AG04450 (cell line): ENCODE measurements around the gene KLHL29. TPM values are rescaled to one million over a fixed set of nuclear protein-coding genes. Genes with fewer than 3 reads are reported as not detected.

Source experiments
- CTCF ChIA-PET: fragments of 300-600, 350-600 bp; formaldehyde crosslinking; extraction: SDS; loops from one replicate; lab custom pipeline; 2022; ENCODE audit warnings: antibody characterized with exemption, inconsistent platforms; lab: Charles Lee
- POLR2A ChIA-PET: fragments of 350-600 bp; formaldehyde crosslinking; extraction: SDS; loops from one replicate; lab custom pipeline; 2021; ENCODE audit warnings: antibody characterized with exemption, inconsistent platforms; lab: Yijun Ruan, JAX
- DNase-seq: peaks from one replicate; pipeline ENCODE4 v3.0.0-alpha.2; 2011; ENCODE audit warnings: low read depth, low spot score
- H3K27ac ChIP-seq: one replicate; pipeline ENCODE4 v1.5.1; 2012; ENCODE audit warnings: low read depth, low read length, control low read depth
- H3K27me3 ChIP-seq: one replicate; pipeline ENCODE4 v1.6.0; 2012; ENCODE audit warnings: low read length; ENCODE audit not compliant: control insufficient read depth, insufficient read depth
- H3K4me3 ChIP-seq: 2 replicates; pipeline ENCODE4 v1.5.1; 2011; ENCODE audit warnings: mild to moderate bottlenecking, low read depth, low read length, control low read depth
- H3K9me3 ChIP-seq: 2 replicates; pipeline ENCODE4 v1.5.1; 2012; ENCODE audit warnings: low read length; ENCODE audit not compliant: control insufficient read depth, insufficient read depth
- polyA plus RNA-seq: library from polyadenylated mRNA; depleted of rRNA; stranded (reverse); fragments of >200 nt; gene quantifications from 2 replicates; pipeline ENCODE4 v1.2.3, GENCODE V29; 2011
- TF ChIP-seq, protein P1 (sequence below): IDR thresholded peaks from 2 replicates; pipeline ENCODE4 v1.5.1; 2011; ENCODE audit warnings: low read depth, low read length, control low read depth, inconsistent platforms

Gene KLHL29
- polyA plus RNA-seq, 1 experiment = 3.6 TPM

DNA sequence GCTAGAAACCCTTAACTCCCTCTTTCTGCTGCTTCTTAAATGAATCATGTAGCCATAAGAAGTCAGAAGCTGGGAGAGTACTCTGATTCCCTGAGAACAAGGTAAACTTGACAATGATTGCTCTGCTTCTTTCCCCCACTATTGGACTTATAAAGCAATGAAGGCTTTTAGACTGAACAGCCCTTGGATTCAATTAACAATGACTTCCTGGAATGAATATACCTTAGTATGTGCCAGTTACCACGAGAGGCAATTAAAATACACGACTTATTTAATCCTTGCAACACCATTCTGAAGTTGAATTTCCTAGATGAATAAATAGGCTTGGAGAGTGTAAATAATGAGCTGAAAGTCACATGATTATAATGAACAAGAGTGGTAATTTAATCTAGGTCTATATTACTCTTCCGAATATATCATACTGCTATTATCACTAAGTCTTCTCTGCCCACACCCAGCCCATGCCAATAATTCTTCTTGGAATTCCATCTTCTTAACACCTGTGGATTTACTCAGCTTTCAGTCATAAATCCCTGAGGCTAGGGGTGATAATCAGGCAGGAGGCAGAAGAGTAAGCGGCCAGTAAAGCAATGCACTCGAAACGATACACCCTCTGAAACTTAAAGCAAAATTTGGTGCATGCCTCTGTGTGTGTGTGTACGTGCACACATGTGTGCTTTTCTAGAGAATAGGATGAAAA is 371.8 kb downstream of the KLHL29 start:
- POLR2A ChIA-PET = no interaction called here

GRCh38 chr2:23757686-23758433 is 372.9 kb downstream of the KLHL29 start:
- Histone ChIP-seq H3K4me3 (no peak overlapping the region), H3K9me3 (no peaks in the 10 kb centered on the region), H3K27me3 (no peaks in the 10 kb centered on the region), H3K27ac (peak overlapping the region; percentile 87)
- ChIA-PET CTCF (no interaction called here), POLR2A (interaction anchor here (1.1 kb wide), 1 partner anchor 94 kb away, joined by 3 read pairs; no protein-coding TSS in a partner anchor)
- TF ChIP-seq, protein P1, sequence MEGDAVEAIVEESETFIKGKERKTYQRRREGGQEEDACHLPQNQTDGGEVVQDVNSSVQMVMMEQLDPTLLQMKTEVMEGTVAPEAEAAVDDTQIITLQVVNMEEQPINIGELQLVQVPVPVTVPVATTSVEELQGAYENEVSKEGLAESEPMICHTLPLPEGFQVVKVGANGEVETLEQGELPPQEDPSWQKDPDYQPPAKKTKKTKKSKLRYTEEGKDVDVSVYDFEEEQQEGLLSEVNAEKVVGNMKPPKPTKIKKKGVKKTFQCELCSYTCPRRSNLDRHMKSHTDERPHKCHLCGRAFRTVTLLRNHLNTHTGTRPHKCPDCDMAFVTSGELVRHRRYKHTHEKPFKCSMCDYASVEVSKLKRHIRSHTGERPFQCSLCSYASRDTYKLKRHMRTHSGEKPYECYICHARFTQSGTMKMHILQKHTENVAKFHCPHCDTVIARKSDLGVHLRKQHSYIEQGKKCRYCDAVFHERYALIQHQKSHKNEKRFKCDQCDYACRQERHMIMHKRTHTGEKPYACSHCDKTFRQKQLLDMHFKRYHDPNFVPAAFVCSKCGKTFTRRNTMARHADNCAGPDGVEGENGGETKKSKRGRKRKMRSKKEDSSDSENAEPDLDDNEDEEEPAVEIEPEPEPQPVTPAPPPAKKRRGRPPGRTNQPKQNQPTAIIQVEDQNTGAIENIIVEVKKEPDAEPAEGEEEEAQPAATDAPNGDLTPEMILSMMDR = no peak
- peak; percentile 47 for DNase-seq

More for the DNA sequence above, 371.8 kb downstream of the KLHL29 start:
- no peak overlapping the region for H3K4me3 ChIP-seq
- no peak overlapping the region for H3K27ac ChIP-seq
- TF ChIP-seq, protein P1 = no peak
- no peak for DNase-seq
- H3K9me3 ChIP-seq = no peaks in the 10 kb centered on the region
- CTCF ChIA-PET = interaction anchor here (1.0 kb wide), 1 partner anchor 352 kb away, joined by 3 read pairs; no protein-coding TSS in a partner anchor
- H3K27me3 ChIP-seq = no peaks in the 10 kb centered on the region
